ENCODE measurements around the gene CDK18.

Gene CDK18

GRCh38 chr1:205542367-205542766 lies 37.9 kb downstream of the CDK18 start:
- DNase-seq, result no peak

- no peak for DNase-seq
Measured at GRCh38 chr1:205543351-205544301, 39.2 kb downstream of the CDK18 start.

GRCh38 chr1:205545001-205545919 lies 40.8 kb downstream of the CDK18 start:
- DNase-seq, result no peak

- no peak for DNase-seq
Measured at GRCh38 chr1:205545991-205546390, 41.5 kb downstream of the CDK18 start.

- no peak for DNase-seq
Measured at GRCh38 chr1:205546541-205546940, 42.1 kb downstream of the CDK18 start.

- no peak for DNase-seq
Measured at GRCh38 chr1:205547936-205548827, 43.7 kb downstream of the CDK18 start.

- DNase-seq, result no peak
Measured at GRCh38 chr1:205554026-205554811, 49.8 kb downstream of the CDK18 start.

- no peak for DNase-seq
Measured at GRCh38 chr1:205561501-205562203, 57.2 kb downstream of the CDK18 start.

GRCh38 chr1:205563927-205564441 lies 59.5 kb downstream of the CDK18 start:
- DNase-seq, result no peak

- no peak for DNase-seq
Measured at GRCh38 chr1:205565799-205566198, 61.3 kb downstream of the CDK18 start.

GRCh38 chr1:205567716-205568115 lies 63.2 kb downstream of the CDK18 start:
- no peak for DNase-seq

GRCh38 chr1:205568135-205568468 lies 63.6 kb downstream of the CDK18 start:
- no peak for DNase-seq

- DNase-seq, result peak in 1 of 4 experiments; percentile 6
Measured at GRCh38 chr1:205568469-205569361, 64.2 kb downstream of the CDK18 start.

GRCh38 chr1:205569411-205570172 lies 65.1 kb downstream of the CDK18 start:
- DNase-seq, result no peak

- DNase-seq, result no peak
Measured at GRCh38 chr1:205570173-205570501, 65.7 kb downstream of the CDK18 start.

GRCh38 chr1:205570796-205571537 lies 66.5 kb downstream of the CDK18 start:
- no peak for DNase-seq

- DNase-seq, result no peak
Measured at GRCh38 chr1:205571747-205572146, 67.3 kb downstream of the CDK18 start.

- no peak for DNase-seq
Measured at GRCh38 chr1:205572421-205572820, 68.0 kb downstream of the CDK18 start.
